ENCODE results near the gene NFKBIZ.

NFKBIZ gene

DNA sequence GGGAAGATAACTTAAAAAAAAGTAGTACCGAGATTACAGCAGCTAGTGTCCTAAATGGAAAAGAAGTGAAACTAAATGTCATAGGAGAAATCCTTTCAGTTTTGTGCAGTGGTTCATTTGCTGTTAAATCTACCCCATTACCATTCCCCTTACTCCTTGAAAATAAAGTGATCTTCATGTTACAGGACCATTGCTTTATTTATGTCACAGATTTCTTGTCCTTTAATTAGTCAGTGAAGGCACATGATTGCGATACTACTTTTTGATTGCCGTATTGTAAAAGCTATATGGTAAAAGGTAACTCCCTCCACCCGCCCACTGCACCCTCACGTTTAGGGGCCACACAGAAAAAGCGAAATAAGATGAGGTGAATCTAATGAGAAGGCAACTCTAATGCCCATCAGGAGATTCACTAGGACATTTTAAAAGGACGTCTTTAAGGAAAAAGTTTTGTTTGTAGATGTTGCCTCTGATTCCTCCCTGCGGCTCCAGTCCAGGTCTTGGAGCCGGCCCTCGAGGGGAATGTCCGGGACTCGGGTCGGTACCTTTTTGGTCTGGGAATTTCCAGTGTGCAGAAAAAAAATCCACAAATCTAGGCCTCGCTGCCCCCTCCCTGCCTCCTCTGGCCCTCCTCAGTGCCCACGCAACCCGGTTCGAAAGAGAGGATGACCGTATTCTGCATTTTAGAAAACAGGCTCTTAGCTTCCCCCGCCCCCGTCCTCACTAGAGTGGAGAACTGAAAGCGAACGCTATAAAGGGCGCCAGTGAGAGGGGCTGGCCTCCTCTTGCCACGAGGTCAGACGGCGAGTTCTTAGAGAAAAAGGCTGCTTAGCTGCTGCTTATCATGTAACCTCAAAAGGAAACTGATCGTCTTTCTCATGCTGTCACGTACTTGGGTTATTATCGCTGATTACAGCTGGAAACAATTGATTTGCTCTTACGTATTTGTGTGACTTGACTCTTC, 21.8 kb upstream of the NFKBIZ start:
- DNase-seq: peak; percentile 82

DNA sequence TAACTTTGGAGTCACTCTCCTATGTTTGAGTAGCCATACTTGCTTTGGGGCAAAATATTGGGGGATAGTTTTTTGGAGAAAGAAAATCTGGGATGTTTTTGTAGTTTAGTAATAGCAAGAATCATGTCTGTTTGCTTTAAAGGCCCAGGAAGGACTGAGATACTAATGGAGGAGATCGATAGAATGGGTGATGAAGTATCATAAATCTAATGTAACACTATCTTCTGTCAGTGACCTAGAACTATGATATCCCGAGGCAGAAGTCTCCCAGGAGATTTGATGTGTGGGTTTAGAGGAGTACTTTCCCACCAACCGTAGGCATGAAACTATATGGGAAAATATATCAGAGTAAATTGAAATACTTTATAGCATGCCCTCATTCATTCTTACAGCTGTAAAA, 21.0 kb upstream of the NFKBIZ start:
- DNase-seq: no peak

DNA sequence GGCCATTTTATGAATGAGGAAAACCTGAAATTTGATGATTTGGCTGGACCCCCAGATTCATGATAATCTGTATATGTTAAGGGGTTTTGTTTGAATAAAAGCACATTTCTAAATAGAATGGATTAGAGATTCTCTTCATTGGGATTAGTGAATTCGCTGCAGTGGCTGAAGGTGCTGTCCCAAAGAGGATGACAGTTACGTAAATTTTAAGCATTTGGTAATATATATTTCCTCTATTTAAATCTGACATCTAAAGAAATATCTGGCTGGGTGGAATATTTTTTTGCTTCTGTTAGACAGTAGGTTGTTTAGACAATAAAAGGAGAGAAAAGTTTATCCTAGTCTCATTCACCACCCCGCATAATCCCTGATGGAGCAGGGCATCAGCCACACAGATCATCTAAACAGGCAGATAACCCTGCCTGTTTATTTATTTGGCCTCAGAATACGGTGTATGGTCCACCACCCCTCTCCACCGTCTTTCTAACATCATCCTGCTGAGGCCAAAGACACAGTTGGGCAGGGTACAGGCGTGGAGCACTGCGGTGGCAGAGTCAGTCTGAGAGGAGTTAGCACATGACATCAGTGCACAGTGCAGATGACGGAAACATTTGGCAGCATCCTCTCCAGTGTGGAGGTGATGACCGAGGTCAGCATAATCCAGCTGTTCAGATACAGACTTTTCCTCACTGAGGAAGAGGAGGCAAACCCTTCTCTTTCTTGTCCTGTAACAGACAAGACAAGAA, 20.4 kb upstream of the NFKBIZ start:
- DNase-seq: peak; percentile 53

DNA sequence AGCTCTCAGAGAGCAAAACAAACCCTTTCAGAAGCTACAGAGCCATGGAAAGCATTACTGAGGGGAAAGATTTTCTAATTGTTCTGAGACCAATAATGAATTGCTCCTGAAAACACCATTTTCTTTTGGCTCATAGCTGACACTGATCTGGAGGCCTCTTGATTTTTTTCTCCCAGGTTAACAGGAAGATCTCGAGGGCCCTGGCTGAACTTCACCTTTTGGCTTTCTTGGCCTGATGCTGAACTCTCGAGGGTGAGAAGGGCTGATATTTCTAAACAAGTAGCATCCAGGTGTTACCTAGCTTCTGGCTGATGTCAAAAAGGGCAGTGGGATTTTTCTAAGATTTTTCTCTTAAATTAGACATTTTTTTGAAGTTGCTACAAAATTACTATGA, 19.9 kb upstream of the NFKBIZ start:
- no peak for DNase-seq

DNA sequence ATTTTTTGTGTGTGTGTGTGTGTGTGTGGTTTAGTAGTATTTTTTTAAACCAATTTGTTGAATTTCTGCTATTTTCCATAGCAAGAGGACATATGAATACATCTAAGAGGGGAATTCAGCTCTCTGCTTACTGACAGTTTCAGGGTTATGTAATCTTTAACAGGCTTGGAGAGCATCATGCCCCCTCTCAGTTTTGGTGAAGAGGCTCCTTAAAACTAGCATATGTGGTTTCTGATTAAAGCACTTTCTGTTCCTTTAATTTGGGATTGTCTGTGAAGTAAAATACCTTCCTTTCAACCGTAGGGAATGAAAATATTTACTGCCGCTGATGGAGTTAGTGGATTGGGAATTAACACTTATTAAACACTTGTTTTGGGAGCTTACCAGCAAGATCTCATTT, 19.4 kb upstream of the NFKBIZ start:
- no peak for DNase-seq

DNA sequence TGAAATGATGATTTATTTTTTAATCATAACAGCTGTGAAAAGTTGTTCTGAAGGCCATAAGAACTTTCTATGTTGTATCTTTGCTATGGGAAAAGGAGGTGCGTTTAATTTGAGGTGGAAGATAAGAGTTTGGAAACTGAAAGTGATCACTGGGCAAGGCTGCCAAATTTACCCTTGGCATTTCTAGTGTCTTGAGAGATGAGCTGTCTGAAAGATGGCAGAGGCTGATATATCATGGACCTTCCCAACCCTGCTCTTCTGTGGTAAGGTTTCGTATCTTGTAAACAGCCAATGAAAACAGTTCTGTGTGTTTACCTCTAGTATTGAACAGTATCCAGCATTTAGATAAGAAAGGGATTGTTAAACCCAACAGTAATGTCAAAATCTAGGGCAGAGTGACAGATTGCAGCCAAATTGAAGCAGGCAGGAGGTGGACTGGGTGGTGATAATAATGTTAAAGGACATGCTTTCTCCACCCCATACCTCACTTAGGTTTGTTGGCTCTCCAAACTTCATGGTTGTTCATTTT, 15.8 kb upstream of the NFKBIZ start:
- DNase-seq: no peak

DNA sequence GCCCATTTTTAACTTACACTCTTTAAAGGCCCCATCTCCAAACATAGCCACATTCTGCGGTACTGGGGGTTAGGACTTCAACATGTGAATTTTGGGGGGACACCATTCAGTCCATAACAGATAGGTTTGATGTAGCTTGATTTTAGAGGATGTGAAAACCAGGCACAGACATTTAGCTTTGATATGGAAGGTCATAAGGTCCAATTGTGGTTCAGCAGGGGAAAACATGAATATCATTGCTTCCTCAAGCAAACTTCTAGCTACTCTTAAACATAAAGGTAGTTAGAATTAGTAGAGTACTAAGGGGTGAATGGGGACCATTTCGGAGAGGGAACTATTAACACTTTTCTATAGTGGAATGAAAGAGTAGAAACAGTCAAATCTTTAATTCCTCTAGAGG, 13.6 kb upstream of the NFKBIZ start:
- no peak for DNase-seq

DNA sequence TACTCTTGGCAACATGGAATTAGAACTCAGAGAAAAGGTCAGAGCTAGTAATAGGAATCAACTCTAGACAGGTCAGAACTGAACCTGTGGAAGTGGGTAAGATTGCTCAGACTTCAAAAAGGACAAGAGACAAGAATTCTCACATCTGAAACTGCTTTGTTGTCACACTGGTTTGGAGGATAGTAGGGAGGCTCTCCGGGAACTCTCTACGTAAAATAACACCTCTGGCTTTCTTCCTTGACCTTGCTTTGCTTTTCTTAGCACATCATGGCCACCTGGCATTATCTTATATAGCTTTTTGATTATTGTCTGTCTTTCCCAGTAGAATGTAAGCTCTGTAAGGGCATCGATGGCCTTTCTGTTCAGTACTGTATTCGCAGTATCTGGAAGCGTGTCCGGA, 13.2 kb upstream of the NFKBIZ start:
- DNase-seq: no peak

DNA sequence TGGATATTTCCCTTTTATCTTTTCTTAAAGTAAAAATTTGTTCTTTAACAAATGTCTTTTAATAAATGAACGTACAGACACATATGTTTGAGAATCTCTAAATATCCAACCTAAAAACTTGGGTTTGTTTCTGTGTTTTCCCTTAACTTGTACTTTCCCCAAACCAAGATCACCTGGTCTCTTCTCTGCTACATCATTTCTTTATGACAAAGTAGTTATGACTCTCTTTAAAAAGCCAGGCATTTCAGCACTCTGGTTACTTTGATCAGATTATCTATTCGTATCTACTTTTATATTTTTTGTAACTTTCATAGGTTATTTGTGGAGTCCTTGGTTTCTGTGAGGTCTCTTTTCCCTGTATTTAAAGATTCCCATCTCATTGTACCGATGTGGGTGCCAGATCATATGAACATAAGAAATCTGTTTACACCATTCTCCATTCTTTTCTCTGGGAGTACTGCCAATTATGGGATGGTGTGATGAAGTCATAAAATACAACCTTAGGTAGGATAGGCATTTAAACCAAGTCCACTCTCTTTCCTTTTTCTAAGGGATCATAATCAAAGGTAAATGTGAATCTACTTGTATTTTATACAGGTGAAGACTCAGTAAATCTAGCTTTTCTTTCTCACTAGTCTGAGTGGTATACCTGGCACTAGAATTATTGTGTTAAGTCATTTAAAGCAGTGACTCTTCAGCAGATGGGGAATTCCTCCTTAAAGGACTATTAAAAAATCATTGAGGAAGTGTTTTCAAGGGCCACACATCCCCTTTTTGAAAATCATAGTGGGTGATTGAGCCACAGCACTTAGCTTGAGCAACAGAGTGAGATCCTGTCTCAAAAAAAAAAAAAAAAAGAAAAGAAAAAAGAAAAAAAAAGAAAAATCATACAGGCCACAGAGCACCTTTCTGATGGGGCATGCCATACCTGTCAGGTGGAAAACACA, 12.4 kb upstream of the NFKBIZ start:
- DNase-seq: no peak

DNA sequence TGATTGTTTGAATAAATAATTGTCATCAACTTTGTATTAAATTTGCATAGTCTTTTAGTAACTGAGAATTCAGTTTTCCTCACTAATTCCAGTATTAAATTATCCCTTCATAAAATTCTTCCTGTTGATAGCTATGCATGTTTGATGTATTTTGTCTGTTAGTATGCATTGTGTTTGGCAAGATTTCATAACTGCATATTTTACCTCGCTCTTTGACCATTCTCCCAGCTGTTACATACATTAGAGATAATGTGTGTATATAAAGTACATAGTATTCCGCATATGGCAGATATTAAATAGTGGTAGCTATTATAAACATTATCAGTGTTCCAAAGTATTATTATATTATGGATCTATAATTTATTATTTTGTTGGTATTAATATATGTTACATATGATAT, 10.6 kb upstream of the NFKBIZ start:
- DNase-seq: no peak

DNA sequence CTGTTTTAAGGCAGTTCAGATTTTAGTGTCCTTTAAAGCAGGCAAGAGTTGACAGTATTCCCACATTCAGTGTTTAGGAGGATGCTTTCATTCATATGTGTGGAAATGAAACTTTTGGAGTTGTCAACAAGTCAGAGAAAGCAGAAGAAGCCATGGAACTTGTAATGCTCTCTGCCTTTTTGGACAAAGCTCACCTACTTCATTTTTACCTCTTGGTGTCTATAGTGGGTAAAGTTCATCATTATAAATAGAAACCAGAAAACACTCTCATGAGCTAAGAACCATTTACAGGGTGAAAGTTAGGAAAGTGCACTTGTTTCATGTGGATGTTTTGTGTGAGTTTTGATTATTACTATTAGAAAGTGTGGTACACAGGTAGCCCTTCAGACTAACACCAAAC, 9.2 kb upstream of the NFKBIZ start:
- no peak for DNase-seq

DNA sequence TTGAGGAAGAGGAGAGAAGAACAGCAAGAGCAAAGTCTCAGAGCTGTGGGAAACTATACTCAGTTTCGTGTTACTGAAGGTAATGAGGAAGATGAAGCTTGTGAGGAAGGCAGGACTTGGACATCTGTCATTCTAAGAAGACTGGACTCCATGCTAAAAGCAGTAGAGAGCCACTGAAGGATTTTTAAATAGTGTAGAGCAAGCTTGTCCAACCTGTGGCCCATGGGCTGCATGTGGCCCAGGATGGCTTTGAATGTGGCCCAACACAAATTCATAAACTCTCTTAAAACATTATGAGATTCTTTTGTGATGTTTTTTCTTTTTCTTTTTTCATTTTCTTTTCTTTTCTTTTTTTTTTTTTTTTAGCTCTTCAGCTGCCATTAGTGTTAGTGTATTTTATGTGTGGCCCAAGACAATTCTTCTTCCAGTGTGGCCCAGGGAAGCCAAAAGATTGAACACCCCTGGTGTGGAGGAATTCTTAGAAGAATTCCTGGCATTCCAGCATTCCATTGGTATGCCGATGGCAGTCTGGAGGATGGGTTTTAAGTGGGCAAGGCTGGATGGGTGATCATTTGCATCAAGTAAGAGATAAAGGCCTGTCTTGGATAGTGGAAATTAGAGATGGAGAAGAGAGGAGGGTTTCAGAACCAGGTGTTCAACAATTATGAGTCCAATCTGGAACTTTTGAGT, 6.9 kb upstream of the NFKBIZ start:
- no peak for DNase-seq

DNA sequence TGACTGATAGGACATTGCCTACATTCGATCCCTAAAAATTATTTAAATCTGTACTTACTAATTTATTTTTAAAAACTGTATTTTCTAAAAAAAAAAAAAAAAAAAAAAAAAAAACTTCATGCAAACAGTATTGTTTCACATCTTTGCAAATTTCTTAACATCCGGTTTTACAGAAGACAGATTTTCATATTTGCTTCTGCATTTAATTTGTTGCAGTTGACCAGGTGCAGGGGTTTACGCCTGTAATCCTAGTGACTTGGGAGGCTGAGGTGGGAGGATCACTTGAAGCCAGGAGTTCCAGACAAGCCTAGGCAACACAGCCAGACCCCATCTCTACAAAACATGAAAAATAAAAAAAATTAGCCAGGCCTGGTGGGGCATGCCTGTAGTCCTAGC, 6.4 kb upstream of the NFKBIZ start:
- DNase-seq: no peak

DNA sequence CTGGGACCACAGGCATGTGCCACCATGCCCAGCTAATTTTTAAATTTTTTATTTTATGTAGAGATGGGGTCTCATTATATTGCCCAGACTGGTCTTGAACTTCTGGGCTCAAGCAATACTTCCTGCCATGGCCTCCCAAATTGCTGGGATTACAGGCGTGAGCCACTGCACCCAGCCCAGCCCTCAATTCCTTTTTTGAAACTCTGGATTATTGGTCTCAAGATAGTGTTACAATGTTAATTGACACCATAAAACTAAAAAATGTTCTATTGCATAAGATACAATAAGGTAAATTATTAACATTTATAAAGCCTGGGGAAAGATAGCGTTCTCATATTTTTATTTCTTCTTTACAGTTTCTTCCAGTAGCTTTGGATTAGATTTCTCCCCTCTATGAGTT, 3.9 kb upstream of the NFKBIZ start:
- no peak for DNase-seq

DNA sequence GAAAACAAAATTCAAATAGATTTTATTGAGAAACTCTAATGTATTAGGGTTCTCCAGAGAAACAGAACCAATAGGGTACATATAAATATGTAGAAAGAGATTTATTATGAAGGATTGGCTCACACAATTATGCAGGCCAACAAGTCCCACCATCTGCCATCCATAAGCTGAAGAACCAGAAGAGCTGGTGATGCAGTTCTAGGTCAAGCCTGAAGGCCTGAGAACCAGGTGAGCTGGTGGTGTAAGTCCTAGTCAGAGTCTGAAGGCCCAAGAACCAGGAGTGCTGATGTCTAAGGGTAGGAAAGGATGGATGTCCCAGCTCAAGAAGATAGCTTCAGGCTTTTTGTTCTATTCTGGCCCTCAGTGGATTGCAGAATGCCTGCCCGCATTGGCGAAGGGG, 2.6 kb upstream of the NFKBIZ start:
- DNase-seq: no peak

DNA sequence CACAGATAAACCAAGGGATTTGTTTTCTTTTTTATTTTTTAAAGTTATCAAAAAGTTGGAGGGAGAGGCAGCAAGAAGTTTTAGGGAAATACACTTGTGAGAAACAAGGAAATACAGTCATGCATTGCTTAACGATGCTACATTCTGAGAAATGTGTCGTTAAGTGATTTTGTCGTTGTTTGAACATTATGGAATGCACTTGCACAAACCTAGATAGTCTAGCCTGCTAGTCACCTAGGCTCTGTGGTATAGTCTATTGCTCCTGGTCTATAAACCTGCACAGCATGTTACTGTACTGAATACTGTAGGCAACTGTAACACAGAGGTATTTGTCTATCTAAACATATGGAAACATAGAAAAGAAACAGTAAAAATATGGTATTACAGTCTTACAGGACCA, 2.0 kb upstream of the NFKBIZ start:
- no peak for DNase-seq

DNA sequence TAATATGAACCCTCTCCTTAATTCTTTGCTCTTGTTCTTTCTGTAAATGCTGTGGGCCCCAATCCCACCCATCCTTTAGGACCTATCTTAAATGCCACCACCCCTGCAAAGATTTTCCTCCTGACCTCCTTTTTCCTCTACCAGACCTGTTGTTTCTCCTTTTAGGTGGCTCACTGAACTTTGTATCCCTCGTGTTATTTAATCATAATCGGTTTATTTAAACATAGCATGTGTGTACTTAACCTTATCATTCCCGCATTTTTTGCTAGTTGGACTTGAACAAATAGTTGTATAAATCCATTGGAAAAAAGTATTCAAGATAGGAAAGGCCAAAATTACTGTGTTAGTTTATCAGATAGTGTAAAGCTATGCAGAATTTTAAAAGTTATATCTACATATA, 988 bp upstream of the NFKBIZ start:
- DNase-seq: no peak

DNA sequence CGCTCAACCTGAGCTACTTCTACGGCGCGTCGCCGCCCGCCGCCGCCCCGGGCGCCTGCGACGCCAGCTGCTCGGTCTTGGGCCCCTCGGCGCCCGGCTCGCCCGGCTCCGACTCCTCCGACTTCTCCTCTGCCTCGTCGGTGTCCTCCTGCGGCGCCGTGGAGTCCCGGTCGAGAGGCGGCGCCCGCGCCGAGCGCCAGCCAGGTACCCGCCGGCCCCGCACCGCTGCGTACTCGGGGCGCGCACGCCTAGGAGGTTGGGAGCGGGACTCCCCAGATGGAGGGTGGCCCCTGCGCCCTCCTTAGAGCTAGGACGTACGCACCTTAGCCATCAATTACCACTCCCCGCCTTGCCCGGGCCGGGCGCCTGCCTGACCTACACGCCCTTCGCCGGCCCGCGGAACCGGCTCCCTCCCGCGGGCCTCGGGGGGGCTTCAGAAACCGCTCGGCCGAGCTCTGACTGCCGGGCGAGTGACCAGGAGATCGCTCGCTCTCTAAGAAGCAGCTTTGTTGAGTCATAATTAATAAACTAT, 466 bp downstream of the NFKBIZ start:
- peak; percentile 52 for DNase-seq

DNA sequence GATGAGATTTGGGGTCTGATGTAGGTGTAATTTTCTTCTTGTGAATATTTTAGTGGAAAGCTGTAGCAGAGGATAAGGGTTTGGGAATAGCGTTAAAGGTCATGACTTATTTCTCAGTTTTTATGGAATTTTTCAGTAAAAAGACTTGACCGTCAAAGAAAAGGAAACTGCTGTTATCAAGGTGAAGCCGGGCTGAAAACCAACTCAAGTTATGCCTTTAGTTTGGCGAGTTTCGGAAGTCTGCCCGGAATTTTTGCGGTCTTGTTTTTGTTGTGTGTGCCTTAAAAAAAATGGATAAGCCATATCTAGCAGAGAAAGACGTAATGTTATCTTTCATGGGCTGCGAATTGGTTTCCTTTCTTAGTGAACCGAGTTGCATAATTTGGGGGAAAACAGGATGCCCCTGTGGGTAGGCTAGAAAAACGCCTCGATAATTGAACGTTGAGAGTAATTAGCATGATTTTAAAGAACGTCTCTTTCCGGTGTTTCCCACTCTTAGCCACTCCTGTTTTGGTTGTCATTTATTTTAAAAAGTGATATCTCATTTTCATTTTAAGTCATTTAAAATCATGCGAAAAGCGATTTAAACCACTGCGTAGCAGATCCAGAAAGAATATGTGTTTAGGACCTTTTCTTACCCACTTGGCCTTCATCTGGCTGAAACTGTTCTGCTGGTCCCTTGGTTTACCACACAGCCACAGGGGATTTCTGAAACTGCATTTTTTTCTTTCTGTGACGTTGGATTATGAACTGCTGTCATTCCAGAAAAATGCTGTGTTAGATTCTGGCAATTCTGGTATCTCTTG, 1.1 kb downstream of the NFKBIZ start:
- peak; percentile 81 for DNase-seq

DNA sequence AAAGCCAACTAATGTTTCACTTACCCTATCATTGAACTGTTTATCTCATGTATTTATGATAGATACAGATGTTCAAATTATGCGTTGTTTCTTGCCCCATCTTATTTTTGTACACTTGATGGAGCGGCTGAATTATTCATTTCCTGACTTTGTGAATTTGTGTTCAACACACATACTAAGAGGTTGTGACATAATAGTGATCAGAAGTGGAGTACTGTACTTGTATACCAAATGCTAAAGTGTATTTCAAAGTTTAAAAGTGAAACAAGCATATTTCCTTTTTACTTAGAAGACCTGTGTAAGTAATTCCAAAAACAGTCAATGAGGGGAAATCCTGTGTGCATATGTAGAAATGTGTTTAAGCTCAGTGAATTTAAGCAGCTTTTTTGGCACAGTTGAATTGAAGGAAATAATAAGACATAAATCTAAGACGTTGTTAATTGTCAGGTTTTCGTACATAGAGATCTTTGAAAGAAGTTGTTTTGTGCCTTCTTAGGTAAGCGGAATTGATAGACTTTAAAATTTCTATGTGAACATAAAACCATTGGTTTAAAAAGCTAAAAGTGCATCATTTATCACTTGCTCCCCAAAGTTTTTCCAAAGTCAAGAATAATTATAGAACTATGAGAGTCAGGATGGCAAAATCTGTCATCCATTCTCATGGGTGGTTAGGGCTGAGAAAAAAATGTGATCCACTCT, 1.9 kb downstream of the NFKBIZ start:
- peak; percentile 37 for DNase-seq
